ENCODE results near the gene CASKIN2.
A peak's percentile ranks its signal among the peaks of the same experiment; 100 is the strongest.
"Not testable (repeated sequence)": the region's sequence is repeated elsewhere in the genome, so short reads cannot be mapped to it uniquely, and the experiment has no call there.

Gene CASKIN2

DNA sequence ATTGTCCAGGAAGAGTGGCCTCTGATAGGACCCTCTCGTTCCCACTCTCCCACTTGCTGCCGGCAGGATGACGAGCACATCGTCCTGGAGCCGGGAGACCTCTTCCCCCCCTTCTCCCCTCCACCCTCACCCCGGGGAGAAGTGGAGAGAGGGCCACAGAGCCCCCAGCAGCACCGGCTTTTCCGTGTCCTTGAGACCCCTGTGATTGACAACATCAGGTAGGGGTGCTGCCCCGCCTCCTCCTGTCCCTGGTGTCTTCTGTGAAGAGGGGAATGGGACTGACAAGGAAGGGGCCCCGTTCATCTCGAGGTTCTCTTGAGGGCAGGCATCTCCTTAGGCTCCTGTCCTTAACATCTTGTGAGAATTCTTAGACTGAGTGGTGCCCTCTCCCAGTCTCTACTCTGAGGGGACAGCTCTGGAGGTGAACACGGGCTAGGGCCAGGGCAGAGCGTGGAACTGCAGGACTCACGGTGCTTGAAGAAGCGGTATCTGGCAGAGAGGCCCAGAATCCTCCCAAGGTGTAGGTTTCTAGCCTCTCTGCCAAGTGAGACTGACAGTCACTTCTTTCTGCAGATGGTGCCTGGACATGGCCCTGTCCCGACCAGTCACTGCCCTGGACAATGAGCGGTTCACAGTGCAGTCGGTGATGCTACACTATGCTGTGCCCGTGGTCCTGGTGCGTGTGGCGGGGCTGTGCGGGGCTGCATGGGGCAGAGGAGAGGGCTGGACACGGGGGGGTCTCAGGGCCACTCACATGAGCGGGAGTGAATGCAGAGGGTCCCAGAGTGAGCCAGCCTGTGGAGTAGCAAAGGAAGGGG, 26.4 kb downstream of the CASKIN2 start:
- DNase-seq: no peak

DNA sequence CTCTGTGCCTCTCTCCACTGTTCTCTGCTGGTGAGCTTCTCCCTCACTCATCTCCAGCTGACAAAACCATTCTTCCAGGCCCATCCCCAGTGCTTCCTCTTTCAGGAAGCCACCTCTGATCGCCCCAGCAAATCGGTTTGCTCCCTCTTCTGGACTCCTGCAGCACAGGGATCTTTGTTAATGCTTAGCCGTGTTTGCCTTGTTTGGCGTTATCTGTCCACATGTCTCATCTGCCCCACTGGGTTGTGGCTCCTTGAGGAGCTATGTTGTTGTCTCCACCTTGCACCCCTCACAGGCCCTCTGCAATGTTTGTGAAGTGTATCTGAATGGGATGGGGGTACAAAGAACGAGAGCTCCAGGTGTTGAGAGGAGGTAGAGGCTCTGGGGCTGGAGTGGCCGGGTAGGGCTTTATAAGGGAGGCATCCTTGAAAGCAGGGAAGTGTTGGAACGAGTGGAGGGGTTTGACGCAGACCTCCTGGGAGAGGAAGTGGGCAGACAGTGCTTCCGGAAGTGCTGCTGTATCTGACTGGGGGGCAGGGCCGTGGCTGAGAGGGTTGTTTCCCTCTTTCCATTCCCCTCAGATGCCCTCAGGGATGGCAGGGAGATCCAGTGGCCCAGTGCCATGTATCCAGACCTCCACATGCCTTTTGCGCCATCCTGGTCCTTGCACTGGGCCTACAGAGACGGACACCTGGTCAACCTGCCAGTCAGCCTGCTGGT, 27.8 kb downstream of the CASKIN2 start:
- DNase-seq: peak; percentile 61

DNA sequence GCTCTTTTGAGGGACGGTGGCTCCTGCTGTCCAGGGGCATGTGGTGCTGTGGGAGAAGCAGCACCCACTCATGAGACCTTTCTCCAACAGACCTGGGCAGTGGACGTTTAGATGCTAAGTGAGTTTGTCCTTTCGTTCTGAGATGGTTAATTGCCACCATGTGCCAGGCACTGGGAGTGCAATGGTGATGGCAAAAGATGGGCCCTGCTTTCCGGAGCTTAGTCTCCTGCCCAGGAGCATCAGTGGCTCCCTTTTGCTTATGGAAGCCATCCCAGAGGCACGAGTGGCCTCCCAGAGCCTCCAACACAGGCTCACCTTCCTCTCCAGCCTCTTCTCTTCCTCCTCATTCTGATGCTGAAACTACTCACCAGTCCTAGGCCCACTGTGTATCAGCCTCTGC, 28.4 kb downstream of the CASKIN2 start:
- no peak for DNase-seq

DNA sequence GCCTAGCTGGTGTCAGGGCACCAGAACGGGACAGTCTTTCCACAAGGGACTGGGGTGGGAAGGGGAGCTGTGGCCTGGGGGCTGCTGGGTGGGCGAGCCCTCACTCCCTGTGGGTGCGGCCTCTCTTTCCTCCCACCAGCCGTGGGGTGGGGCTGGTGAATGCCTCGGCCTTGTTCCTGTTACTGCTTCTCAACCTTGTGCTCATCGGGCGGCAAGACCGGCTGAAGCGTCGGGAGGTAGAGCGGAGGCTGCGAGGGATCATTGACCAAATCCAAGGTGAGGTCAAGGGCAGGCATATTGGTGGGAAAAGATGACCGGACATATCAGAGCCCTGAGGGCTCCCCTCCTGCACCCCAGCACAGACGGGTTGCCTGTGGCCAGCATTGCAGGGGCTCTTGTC, 29.2 kb downstream of the CASKIN2 start:
- no peak for DNase-seq

DNA sequence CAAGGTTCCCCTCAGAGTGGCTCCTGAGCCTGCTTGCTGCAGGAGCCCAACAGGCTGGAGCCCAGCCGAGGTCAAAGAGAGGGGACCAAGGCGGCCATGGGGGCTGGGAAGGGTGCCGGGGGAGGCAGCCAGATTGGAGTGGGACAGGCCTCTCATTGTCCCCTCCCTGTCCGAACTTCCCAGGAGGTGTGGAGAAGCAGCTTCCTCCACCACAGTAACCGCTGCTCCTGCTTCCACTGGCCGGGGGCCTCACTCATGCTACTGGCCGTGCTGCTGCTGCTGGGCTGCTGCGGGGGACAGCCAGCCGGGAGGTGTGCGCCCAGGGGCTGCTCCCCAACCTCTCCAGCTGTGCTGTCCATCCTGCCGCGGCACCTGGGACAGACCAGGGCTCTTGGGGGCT, 29.6 kb downstream of the CASKIN2 start:
- no peak for DNase-seq

DNA sequence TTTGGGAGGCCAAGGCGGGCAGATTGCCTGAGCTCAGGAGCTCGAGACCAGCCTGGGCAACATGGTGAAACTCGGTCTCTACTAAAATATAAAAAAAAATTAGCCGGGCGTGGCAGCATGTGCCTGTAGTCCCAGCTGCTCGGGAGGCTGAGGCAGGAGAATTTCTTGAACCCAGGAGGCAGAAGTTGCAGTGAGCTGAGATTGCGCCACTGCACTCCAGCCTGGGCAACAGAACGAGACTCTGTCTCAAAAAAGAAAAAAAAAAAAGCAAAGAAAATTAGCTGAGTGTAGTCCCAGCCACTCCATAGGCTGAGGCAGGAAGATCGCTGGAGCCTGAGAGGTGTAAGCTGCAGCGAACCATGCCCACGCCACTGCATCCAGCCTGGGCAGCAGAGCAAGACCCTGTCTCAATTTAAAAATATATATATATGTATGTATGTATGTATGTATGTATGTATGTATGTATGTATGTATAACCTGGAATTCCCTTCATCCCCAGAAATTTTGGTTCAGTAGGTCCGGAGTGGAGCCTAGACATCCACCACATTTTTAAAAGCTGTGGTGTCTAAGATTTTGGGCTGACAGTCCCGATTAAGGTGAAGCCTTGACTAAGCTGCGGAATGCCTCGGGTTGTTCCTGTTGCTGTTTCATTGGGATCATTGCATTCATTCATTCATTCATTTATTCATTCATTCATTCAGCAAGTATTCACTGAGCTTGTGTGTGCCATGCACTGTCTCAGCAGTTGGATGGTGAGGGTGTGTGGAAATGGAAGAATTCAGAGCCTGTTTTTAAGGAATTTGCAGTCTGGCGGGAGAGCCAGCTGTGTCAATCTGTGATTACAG, 33.0 kb downstream of the CASKIN2 start:
- DNase-seq: no peak

DNA sequence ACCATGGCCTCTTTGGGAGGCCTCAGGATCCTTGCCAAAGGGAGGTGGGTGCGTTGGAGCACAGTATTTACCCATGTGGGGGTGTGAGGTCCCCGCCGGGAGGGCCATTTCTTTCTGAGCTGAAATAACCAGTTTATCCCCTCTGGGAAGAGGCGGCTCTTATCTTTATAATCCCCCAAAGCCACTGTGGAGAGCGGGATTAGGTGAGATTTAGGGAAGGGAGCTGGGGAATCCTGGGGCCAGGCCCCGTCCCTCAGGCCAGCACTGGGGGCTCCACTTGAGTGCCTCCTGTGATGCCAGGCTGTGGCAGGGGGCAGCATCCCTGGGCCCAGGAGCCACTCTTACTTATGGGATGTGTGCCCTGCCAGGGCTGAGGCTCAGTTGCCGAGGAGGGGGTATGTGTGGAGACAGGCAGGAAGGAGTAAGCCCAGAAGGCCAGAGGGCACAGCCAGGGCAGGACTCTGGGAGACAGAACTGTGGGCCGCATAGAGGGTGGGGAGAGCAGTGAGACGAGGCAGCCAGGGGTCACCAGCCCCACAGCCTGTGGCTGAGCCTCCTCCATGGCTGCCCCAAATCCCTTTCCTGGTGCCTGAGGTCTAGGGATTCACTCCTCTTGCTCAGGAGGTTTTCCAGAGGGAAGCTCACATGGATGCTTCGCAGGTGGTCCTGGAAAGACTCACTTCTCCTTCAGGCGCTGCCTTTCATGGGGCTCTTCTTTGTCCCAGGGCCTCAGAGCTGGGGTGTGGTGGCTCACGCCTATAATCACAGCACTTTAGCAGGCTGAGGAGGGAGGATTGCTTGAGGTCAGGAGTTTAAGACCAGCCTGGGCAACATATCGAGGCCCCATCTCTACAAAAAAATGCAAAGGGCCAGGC, 33.9 kb downstream of the CASKIN2 start:
- no peak for DNase-seq

DNA sequence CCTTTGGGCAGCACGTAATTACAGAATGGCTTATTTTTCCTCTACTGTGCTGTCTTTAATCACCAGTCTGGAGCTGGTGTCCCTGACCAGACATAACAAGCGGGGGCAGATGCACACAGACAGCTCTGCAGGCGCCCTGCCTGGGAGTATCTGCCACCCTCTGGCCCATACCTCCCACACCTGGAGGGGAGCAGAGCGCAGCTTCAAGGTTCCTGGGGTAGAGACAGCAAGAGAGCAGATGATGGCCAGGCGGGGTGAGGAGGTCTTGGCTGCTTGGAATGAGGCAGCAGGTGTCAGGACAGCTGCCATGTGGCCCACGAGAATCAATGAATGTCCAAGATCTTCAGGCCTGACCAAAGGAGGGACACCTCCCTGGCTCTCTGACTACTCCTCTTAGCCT, 35.1 kb downstream of the CASKIN2 start:
- no peak for DNase-seq

DNA sequence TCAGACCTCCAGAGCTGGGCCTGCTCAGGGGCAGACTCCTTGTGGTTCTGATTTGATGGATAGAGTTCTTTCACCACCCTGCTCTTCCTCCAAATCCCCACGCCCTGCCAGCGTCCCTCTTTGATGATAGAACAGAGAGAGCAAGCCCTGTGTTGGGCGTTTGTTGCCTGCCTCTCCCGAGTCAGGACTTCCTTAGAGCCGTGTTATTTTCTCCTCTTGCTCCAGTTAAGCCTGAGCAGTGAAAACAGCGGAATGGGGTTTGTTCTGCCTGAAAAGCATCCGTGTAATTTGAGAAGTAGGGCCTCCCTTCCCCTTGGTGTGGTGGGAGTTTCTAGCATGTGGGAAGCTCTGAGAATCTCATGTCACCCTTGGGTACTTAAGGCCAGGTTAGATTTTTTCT, 36.8 kb downstream of the CASKIN2 start:
- DNase-seq: no peak

DNA sequence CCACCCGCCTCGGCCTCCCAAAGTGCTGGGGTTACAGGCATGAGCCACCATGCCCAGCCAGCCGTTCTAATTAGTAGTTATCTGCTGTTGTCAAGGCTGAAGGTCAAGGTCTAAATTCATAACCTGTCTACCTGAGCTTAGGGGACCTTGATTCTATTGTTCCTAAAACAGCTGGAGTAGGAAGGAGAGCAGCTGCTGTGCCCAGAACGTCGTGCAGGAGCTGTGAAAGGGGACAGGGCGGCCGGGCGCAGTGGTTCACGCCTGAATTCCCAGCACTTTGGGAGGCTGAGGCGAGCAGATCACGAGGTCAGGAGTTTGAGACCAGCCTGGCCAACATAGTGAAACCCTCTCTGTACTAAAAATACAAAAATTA, 37.9 kb downstream of the CASKIN2 start:
- not testable (repeated sequence) for DNase-seq

DNA sequence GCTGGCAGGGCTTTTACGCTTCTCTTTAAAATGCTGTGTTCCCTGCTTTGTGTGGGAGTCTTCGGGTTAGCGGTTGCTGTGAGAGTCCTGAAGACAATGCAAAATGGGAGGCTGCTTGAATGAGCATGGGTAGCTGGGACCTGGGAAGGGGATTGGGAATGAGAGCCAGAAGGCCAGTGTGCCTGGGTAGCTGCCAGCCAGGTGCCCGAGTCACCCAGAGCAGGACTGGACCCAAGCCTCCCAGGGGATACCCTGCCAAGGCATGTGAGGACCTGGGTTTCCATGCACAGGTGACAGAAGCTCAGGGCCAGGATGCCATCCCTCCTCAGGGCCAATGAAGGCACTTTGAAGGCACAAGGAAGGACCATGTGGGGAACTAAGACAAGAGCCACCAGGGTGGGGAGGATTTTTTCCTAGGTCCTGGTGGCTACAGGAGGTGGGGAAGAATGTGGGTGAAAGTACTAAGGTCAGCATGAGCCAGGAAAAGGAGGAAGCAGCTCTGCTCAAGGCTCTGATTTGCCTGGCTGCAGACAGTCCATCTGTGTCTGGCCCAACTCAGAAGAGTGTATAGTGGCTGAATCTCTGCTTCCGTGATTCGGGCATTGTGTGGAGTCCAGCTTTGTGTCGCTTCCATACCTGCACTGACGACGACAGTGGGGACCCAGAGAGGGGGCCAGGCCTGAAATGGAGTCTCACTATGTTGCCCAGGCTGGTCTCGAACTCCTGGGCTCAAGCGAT, 38.4 kb downstream of the CASKIN2 start:
- no peak for DNase-seq

DNA sequence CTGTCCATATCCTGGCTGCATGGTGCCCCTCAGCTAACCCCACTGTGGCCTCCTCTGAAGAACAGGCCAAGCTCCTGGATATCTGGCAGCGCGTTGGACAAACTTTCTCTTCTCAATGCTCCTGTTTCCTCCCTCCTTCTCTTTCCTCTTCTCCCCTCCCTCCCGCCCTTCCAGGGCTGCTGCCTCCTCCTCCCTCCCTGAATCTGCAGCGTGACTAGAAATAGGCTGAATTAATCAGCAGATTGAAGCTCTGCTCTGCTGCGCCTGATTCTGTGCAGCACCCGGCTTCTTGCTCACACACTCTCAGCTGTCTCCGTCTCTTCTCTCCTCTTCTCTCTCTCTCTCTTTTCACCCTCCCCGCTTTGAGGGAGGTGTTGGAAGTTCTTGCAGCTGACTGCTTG, 39.1 kb downstream of the CASKIN2 start:
- DNase-seq: no peak

DNA sequence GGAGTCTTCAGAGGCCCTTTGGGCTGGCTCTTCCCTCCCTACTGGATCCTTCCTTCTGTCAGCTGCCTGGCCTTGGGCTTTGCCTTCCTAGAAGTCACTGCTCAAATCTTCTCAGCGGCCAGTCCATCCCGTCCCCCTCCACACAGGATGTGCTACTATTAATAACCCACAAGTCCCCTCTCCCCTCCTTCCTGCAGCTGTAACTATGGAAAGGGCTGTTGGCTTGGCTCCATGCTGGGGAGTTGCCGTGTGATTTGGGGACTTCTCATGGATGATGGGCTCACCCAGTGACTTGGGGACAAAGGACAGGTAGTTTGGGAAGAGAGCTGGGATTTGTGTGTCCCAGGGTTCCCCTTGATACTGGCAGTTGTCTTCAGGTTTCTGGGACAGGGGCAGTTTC, 39.5 kb downstream of the CASKIN2 start:
- no peak for DNase-seq

DNA sequence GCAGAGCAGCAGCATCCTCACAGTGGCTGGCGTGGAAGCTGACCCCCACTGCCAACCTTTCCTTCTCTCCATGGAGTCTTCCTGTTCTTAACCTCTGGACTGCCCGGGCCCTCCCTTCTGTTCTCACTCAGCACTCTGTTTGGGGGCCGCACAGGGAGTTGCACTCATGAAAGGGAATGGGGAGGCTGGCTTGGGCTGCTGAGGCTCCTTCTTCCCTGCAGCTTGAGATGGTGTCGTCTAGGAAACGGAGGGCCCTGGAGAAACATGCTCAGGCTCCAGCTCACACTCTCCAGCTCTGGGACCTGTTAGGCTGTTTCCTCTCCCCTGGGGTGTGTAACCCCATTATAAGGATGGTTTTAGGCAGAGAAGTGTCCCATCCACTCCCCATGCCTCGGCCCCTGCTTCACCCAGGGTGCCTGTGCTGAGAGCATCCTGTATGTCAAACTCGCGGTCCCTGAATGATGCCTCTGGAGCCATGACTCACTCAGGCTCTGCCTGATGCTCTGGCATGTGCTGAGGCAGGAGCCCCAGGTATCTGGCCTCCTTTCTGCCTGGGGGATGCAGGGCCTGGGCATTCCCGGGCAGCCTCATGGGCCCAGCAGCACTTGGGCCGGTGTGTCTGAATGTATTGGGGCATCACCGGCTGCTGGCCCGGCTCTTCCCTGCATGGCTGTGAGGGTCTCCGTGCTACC, 40.0 kb downstream of the CASKIN2 start:
- no peak for DNase-seq

DNA sequence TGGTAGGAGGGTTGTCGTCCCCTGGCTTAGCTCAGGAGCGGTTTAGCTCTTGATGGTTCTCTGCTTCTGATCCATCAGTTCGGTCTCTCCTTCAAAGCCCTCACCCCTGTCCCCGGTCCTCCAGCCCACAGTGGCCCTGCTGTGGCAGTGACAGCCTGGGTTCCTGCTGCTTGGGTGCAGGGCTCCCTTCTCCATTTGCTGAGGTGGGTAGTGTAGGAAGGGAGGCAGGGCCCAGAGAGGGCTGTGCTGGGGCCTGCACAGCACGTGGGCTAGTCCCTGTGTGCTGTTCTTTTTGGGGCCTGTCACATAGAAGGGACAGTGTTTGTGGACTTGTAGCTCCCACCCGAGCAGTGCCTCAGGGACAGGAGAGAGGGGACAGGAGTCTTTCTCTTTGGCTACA, 40.6 kb downstream of the CASKIN2 start:
- no peak for DNase-seq

DNA sequence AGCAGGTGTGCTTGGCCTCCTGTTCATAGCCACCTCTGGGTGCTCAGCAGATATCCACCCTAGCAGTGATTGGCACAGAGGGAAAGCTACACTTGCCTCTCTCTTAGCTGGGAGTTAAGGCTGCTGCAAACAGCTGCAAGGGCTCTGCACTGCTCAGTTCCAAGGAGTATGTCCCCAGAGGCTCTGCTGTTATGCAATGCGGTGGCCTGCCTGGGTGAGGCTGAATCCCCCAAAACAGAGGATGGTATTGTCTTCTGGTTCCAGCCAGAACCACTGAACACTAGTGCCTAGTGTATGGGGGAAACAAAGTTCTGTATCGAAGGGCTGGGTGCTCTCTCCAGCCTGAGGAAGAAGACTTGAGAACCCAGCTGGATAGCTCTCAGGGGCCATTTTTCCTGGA, 42.1 kb downstream of the CASKIN2 start:
- DNase-seq: no peak

DNA sequence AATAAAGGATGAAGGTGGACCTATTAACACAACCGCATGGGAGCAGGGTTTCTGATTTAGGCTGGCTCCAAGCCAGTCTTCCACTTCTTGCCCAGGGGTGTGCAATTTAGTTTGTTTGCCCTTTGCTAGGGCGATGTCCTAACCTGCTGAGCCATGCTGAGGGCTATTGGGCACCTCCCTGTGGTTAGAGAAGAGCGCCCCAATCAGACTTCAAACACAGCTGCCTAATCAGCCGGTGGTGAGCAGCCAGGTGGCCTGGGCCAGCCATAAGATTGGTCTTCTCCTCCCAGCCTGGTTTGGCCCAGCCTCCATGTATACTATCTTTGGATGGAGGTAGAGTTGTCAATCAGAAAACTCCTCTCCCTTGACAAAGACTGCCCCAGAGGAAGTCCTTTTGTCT, 43.2 kb downstream of the CASKIN2 start:
- no peak for DNase-seq

DNA sequence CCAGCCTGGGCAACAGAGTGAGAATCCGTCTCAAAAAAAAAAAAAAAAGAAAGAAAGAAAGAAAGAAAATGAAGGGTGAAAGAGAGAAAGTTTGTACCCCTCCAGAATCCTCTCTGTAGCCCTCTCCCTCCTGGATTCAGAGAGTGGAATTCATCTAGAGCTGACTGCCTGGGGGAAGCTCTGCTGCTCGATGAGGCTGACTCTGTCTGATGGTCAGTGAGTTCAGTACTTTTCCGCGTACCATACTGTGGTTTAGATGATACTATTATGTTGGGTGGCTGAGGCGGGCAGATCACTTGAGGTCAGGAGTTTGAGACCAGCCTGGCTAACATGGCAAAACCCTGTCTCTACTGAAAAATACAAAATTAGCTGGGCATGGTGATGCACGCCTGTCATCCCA, 44.1 kb downstream of the CASKIN2 start:
- no peak for DNase-seq

DNA sequence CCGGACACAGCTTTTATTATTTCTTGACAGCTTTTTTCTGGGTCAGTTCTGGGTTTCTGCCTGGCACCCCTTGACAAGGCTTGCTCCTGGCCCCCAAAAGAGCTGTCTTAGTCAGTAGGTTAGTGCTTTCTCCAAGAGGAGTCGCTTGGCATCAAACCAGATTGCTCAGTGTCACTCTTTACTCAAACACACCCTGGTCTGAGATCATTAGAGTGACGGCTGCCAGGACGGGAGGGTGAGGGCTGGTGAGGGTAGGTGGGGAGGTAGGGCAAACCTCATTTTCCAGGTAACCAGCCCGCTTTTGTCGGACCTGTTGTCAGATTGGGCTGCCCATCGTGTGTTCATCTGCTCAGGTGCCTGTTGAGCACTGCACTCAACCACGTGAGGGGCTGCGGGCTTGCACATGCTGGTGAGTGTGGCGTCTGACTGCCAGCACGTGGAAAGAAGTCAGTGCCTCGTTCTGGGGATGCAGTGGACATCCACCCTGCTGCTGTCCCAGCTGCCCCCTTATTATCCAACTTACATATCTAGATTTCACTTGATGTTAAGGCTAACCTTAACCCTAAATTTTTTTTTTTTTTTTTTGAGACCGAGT, 46.5 kb downstream of the CASKIN2 start:
- DNase-seq: no peak

DNA sequence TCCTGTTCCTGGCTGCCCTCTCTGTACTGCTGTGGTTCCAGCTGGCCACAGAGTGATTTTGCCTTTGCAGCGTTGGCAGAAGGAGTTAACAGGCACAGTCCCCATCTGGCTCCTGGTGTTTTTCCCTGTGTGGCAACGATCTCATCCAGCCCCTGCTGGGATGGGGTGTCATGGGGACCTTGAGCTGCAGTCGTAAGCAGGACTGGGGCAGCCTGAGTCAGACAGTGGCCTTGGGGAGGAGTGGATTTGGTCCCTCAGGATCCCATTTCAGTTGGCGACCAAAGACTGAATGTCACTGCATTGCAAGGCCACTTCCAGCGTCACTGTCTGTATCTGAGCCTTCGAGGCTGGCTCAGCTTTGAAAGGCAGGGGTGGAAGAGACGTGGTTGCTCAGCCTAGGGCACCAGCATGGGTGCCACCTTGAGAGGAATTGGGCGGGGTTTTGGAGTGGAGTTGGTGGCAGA, 47.0 kb downstream of the CASKIN2 start:
- DNase-seq: no peak

DNA sequence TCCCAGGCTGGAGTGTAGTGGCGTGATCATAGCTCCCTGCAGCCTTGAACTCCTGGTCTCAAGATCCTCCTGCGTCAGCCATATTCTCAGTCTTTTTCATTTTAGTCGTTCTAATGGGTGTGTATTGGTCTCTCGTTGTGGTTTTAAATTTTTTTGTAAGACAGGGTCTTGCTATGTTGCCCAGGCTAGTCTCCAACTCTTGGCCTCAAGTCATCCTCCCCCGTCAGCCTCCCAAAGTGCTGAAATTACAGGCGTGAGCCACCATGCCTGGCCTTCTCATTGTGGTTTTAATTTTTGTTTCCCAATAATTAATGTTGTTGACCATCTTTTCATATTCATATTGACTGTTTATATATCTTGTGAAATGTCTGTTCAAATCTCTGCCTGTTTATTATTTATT, 50.3 kb downstream of the CASKIN2 start:
- no peak for DNase-seq

All from activated CD4-positive, alpha-beta T cell treated with anti-CD3 and anti-CD28 coated beads, Interleukin-2, Interleukin-6, amounts not matched to agents 100 ng/mL and 50 ng/mL, durations not matched to agents 16 hours and 8 hours (primary cell).